HG02571 (cell line): ENCODE measurements around the gene MANEAL.
"Not testable (repeated sequence)": the region's sequence is repeated elsewhere in the genome, so short reads cannot be mapped to it uniquely, and the experiment has no call there.

Experiments
- ATAC-seq: cut with Tn5 transposase; IDR thresholded peaks from one replicate; pipeline ENCODE4 v1.9.1; 2021; ENCODE audit warnings: mild to moderate bottlenecking, moderate library complexity; ENCODE audit not compliant: unreplicated experiment

MANEAL gene, protein sequence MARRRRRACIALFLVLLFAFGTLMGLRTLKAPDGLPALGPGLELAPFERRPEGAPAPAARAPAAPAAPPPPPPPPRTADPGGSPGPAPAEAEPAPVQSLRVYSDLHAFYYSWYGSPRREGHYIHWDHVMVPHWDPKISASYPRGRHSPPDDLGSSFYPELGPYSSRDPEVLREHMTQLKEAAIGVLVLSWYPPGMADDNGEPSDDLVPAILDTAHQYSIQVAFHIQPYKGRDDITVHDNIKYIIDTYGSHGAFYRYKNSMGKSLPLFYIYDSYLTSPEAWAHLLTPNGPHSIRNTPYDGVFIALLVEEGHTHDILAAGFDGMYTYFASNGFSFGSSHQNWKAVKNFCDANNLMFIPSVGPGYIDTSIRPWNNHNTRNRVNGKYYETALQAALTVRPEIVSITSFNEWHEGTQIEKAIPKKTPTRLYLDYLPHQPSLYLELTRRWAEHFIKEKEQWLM

DNA sequence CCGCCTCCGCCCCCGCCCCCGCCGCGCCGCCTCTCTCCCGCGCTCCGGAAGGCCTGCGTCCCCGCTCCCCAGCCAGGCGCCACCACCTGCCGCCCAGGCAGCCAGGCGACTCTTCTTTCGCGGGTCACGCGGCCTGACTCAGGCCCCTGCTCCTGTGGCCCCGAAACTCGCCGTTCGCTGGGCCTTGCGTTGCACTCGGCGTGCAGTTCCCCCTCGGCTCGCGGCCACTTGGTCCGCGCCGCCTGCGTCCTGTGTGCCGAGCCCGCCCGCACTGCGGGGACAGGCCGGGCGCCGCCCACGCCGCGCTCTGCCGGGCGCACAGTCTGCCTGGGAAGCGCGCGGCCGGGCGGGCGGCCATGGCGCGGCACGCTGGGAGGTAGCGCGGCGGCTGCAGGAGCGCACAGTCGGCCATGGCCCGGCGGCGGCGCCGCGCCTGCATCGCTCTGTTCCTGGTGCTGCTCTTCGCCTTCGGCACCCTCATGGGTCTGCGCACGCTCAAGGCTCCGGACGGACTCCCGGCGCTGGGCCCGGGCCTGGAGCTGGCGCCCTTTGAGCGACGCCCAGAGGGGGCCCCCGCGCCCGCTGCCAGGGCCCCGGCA is at the start of gene MANEAL:
Gene MANEAL, plus strand, starts transcription at position 75 of the 599 bp plus-strand sequence. Its CDS starts 336 bp downstream, at position 411.
- ATAC-seq, result no peak

DNA sequence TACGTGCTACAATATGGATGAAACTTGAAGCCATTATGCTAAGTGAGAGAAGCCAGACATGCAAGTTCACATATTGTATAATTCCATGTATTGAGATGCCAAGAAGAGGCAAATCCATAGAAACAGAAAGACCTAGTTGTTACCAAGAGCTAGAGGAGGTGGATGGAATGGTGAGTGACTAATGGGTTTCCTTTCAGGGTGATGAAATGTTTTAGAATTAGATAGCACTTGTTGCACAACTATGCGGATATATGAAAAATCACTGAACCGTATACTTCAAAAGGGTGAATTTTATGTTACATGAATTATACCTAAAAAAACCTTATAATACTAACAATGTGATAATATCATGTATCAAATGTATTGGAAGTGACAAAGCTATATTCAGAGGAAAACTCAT is 46.8 kb upstream of the MANEAL start:
- no peak for ATAC-seq

DNA sequence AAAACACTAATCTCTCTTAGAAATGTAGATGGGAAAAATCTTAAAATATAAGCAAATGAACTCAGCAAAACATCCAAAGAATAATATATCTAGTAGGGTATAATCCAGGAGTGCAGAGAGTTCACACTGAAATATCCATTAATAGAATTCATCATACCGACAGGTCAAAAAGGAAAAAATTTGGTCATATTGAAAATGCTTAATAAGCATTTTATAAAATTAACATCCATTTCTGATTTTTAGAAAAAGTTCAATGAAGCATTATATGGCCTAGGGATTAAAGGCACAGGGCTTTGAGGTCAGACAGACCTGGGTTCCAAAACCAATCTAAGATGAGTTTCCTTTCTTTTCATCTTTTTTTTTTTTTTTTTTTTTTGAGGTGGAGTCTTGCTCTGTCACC is 45.1 kb upstream of the MANEAL start:
- no peak for ATAC-seq

- no peak for ATAC-seq
Observed at GRCh38 chr1:37752213-37752582, 41.4 kb upstream of the MANEAL start.

DNA sequence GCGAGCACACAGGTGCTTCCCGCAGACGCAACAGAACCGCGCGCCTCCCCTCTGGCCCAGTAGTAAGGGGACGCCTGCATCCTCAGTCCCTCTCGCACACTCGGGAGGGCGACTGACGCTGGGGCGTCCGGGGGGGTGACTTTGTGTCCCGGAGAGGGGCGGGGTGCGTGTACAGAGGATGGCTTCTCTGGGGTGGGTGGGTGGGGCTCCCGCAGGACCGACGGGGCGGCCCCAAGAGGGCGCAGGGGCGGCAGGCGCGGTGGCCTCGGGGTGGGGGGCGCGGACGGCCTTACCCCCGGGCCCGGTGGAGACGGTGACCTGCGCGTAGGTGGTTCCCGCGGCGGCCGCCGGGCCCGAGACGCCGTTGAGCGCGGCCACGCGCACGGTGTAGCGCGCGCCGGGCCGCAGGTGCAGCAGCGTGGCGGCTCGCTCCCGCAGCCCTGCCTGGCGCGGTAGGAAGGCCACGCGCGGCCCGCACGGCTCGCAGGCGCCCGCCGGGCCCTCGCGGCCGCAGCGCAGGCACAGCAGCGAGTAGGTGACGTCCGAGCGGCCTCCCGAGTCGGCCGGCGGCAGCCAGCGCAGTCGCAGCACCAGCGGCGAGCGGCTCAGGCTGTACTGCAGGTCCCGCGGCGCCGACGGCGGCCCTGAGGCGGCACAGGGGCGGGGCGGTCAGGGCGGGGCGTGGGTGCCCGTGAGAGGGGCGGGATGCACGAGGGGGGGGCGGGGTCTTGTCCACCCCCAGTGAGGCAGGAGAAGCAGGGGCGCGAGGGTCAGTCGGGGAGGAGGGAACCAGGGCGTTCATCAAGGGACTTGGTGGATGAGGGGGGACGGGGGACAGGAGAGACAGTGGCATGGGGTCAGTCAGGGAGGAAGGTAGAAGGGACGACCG is 40.8 kb upstream of the MANEAL start:
- no peak for ATAC-seq

GRCh38 chr1:37753473-37754321 is 40.0 kb upstream of the MANEAL start:
- ATAC-seq, result no peak

DNA sequence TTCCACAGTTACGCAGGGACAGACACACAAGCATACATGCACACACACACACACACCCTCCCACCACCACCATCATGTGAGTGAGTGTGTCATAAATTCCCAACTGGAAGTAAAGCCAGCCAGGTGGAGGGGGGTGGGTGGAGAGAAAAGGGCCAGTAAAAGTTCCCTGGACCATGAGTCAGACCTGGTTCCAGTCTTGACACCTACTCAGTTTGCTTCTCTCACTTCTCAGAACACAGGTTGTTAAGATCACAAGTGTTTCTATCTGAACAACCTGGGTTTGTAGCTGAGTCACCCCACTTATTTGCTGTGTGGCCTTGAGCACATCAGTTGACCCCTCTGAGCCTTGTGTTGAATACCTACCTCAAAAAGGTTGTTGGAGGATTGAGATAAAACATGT is 38.4 kb upstream of the MANEAL start:
- no peak for ATAC-seq

DNA sequence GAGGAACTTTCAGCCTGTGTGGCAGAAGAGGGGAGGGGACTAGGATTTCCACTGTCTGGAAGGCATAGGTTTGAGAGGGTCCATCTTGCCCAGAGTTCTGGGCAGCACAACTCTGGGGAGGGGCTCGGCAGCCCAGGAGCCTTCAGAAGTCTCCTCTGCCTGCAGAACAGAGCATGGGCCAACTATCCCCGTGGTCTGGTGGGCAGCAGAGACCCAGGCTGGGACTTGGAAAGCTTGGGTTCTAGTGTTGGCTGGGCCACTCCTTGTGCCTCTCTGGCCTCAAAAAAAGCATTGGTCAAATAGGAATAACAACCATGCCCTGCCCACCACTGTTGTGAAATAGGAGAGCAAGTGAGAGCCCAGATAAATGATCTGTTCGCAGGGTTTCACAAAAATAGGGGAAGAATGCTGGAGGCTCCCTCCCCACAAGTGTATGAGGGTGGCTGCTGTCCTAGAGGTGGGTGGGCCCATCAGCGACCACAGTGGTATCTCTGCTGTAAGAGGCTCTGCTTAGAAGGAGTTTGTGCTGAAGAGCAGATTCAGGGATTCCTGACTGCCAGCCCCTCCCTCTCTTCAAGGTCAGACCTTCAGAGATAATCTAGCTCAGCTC is 37.6 kb upstream of the MANEAL start:
- ATAC-seq, result no peak

- no peak for ATAC-seq
Observed at GRCh38 chr1:37759451-37759850, 34.2 kb upstream of the MANEAL start.

DNA sequence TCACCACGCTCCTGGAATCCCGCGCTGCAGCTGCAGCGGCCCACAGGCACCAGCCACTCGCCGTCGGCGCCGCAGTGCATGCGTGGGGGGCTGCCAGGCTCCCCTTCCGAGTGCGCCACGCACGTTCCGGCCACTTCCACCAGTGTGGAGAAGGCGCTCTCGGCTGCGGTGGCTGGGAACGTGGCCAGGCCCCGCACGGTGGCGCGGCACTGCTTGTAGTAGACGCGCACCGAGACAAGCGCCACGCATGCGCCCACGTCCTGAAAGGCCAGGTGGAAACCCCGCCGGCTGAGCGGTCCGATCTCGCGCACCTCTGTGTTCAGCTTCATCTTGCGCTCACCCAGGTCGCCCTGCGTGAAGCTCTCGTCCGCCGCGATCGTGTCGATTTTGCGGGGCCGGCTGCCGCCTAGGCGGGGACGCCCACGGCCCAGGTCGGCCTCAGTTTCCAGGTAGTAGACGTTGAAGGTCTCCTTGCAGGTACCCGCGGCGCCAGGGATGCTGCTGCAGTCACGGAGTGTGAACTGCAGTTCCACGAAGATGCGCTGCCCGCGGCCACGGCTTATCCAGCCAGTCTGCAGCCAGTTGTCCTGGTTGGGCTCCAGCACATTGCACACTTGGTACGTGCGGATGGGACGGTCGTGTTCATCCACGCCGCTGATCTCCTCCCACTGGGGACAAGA is 32.1 kb upstream of the MANEAL start:
- no peak for ATAC-seq

DNA sequence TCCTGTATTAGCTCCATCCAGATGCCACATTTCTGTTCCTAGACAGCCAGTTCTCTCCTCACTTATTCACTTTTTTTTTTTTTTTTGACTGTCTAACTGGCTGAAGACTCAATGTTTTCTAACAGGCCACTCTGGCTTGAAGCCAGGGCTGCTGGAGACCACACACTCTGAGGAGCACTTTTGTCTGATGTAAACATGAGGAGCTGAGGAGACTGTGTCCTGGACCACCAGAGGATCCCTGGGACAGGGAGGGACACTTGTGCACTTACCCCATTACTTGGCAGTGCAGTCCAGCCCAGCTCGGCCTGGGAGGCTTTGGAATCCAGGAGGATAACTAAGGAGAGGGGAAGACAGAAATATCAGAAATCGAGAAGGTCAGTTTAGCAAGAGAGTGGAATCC is 31.1 kb upstream of the MANEAL start:
- no peak for ATAC-seq

DNA sequence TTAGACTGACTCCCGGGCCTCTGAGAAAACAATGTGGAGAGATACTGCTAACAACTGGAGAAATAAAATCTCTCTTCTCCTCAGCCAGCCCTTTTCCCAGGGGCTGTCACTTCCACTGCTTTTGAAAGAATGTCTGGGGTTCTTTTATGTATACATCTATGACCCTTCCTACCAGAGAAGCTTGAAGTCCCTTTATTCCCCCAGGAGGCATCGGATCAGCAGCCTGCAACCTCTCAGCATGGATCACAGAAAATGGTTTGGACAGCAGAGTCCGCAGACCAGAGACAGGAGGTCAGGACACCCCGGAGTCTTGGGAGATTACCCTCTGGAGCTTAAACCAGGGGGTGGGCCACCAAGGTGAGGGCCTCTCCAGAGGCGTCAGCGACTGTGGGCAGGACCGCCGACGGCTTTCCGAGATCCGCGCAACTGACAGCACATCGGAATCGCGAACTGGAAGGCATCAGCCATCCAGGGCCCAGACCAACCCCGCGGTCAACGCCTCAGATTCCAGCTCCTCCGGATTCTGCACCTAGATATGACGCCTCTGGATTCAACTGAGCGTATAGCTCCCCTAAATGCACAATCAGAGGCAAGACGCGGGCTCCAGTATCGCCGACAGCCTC is 29.7 kb upstream of the MANEAL start:
- ATAC-seq, result no peak

DNA sequence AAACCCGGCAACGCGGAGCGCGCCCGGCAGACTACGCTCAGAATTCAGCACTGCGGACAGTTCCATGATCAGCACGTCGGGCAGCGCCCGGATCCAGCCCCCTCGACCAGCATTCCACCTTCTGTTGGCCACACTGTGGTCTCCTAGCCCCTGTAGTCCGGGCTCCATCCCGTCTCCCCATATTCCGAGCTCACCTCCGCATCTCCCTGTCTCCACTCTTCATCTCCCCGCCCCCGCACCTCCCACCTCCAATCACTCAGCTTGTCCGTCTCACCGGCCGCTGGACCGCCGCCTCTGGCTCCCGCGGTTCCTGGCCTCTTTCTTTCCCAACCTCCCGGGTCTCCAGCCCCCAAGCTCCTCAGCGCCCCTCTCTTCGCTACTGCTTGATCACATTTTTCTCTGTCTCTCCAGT is 29.2 kb upstream of the MANEAL start:
- ATAC-seq, result no peak

- no peak for ATAC-seq
Observed at GRCh38 chr1:37764888-37765441, 28.7 kb upstream of the MANEAL start, which contains the start of gene EPHA10. Gene EPHA10, minus strand, starts transcription at chr1:37765120. Its CDS starts 54 bp downstream, at chr1:37765066.

DNA sequence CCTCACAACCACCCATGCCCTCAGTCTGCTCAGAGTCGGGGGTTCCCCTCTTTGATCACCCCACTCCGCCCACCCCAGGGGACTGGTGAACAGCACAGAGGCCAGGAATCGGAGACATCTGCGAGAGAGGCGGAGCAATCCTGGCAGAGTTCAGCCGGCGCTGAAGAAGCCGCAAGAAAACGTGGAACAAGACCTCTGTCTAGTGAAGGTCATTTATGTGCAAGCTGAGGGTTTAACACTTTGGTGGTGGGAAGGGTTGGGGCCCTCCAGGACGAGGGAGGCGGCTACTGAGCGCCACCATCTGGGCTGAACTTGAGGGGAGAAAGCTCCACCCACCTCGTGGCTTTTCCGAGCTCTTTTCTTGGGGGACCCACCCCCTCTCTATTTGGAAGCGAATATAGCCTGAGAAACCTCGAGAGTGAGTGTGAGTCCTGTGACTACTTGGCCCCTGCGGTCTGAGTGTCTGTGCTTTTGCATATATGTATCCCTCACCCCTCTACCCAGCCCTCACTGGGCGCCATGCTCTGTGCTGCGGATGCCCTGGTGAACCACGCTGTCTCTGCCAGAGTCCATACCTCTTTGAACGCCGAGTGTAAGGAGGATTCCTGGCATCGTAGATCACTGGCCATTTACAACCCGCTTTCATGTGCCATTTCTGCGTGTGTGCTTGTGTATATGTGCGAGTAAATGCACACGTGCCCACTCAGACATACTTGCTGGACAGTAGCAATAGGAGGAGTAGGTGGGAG is 27.6 kb upstream of the MANEAL start:
- ATAC-seq, result no peak

DNA sequence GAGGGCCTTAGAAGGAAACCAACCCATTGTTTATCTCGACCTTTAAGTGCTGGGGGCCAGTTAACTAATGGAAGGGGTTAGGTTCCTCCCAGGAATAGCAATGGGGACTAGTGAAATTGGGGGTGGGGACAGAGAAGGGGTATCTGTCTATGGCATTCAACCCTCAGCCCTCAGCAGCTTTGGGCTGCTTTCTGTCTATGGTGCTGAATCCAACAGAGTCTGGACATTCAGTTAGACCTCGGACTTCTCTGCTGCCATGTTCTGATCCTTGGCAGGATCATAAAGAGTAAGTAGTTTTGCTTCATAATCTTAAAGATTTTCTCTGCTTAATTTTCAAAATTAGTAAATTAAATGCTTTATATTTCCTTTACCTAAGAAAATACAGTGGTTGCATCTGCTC is 26.2 kb upstream of the MANEAL start:
- no peak for ATAC-seq

DNA sequence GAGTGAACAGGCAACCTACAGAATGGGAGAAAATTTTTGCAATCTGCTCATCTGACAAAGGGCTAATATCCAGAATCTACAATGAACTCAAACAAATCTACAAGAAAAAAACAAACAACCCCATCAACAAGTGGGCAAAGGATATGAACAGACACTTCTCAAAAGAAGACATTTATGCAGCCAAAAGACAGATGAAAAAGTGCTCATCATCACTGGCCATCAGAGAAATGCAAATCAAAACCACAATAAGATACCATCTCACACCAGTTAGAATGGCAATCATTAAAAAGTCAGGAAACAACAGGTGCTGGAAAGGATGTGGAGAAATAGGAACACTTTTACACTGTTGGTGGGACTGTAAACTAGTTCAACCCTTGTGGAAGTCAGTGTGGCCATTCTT is 22.2 kb upstream of the MANEAL start:
- ATAC-seq, result not testable (repeated sequence)

- ATAC-seq, result no peak
Observed at GRCh38 chr1:37776946-37777516, 16.6 kb upstream of the MANEAL start.
